ENCODE results near the gene RBMS2. TPM values are rescaled to one million over a fixed set of nuclear protein-coding genes. Genes with fewer than 3 reads are reported as not detected.

Gene RBMS2
- total and polyA plus RNA-seq, 4 experiments from 2014 or later, result 0.39 to 2.0 (median 1.5) TPM

DNA sequence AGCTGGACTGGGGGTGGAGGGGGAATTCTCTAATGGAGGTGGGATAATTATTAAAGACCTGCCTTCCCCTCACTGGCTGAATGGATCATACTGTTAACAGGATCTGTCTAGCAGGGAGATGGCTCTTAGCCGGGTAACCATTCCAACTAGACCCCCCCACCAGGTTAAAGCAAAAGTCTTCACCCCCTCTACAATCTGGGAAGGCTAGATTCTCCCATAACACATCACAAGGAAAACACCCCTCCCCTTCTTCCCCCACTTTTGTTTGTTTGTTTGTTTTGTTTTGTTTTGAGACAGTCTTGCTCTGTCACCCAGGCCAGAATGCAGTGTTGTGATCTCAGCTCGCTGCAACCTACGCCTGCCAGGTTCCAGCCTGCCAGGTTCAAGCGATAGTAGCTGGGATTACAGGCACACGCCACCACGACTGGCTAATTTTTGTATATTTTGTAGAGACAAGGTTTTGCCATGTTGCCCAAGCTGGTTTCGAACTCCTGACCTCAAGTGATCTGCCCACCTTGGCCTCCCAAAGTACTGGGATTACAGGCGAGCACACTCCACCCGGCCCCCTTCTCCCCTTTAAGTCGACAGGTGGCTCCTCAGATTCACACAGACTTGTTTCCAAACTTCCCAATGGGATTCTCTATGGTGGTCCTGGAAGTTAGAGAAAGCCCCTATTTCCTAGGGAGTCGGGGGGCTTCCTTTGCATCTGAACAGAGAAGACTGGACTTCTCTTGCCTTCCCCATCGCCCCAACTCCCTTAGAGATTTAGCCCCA, 112.0 kb downstream of the RBMS2 start:
- no peaks in the 10 kb centered on the region for H3K27me3 ChIP-seq (ENCODE audit: insufficient read depth, low read length)
- intact Hi-C loops (cut with micrococcal nuclease), result loop anchor here (10.0 kb wide), 2 partner anchors 601 to 809 kb away; partner anchors contain the start of gene DNAJC14
- H3K27ac ChIP-seq (ENCODE audit: low read depth, low read length), result peak overlapping the region; percentile 81
- Mint-ChIP-seq H3K9me3 (peaks cover 0 to 2% (median 0%) of the 10 kb centered on the region in 8 donors), H3K4me3 (peak overlapping the region; percentile 86 to 99 (median 98)), H3K27ac (peak overlapping the region; percentile 38 to 99 (median 96)), H3K4me1 (peaks cover 35 to 84% (median 57%) of the 10 kb centered on the region in 4 donors), H3K36me3 (peaks cover 9 to 38% of the 10 kb centered on the region in 2 donors), H3K27me3 (no peaks in the 10 kb centered on the region)
- H3K4me3 ChIP-seq (ENCODE audit: low read length in 2 of 2), result peak overlapping the region; percentile 58 to 68
- POLR2A ChIA-PET (ENCODE audit: partially characterized antibody), result interaction anchor here (0.6 to 10.0 kb wide), 7 partner anchors 9 to 112 kb away, joined by 3 to 210 read pairs (median 3); partner anchors contain the start of genes ATP5F1B, PTGES3 and RBMS2
- CTCF ChIA-PET (ENCODE audit: partially characterized antibody), result interaction anchor here (1.2 to 3.7 kb wide), 5 partner anchors 11 to 120 kb away, joined by 4 to 68 read pairs (median 38); partner anchors contain the start of gene PTGES3
- no peak for DNase-seq
- H3K36me3 ChIP-seq (ENCODE audit: insufficient read depth, low read length), result peaks cover 11% of the 10 kb centered on the region
- no peaks in the 10 kb centered on the region for H3K9me3 ChIP-seq (ENCODE audit: control insufficient read depth in 1 of 2, low read length in 2 of 2)
- H3K4me1 ChIP-seq (ENCODE audit: insufficient read depth, low read length), result peaks cover 60% of the 10 kb centered on the region

DNA sequence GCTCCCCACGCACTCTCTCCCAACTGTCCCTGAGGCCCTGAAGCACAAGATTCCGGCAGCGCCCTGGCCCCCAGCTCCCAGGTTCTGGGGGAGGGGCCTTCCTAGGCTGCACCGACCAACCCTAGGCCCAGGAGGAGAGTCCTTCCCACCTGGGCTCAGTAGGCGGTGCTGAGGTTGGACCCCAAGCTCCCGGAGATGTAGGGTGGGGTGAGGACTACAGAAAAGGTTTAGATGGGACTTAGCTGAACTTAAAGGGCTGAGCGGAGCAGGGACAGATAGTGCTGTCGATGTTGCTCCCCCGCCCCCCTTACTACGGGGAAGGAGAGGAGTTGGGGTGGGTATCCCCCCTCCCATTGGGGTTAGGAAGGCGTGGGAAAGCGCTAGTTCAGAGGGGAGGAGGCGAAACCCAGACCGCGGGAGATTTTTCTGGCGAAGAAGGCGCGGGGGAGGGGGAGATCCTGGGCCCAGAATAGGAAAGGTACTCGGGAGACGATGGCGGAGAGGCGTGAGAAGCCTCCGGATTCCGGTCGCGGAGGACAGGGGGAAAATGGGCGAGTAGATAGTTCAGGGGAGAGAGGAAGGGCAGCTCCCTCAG, 112.7 kb downstream of the RBMS2 start:
- no peaks in the 10 kb centered on the region for H3K27me3 ChIP-seq (ENCODE audit: insufficient read depth, low read length)
- Mint-ChIP-seq H3K9me3 (peaks cover 0 to 2% (median 0%) of the 10 kb centered on the region in 8 donors), H3K27me3 (no peaks in the 10 kb centered on the region), H3K4me3 (peak overlapping the region; percentile 86 to 99 (median 98)), H3K27ac (peak overlapping the region; percentile 82 to 99 (median 96)), H3K36me3 (peaks cover 15 to 36% of the 10 kb centered on the region in 2 donors), H3K4me1 (peaks cover 34 to 77% (median 57%) of the 10 kb centered on the region in 4 donors)
- no peaks in the 10 kb centered on the region for H3K9me3 ChIP-seq (ENCODE audit: control insufficient read depth in 1 of 2, low read length in 2 of 2)
- DNase-seq, result peak in 3 of 5 donors; percentile 9 to 49 (median 28)
- peak overlapping the region; percentile 58 to 68 for H3K4me3 ChIP-seq (ENCODE audit: low read length in 2 of 2)
- H3K36me3 ChIP-seq (ENCODE audit: insufficient read depth, low read length), result peaks cover 18% of the 10 kb centered on the region
- CTCF ChIA-PET (ENCODE audit: partially characterized antibody), result interaction anchor here (1.2 to 3.7 kb wide), 6 partner anchors 12 to 121 kb away, joined by 3 to 68 read pairs (median 22); partner anchors contain the start of gene PTGES3
- H3K4me1 ChIP-seq (ENCODE audit: insufficient read depth, low read length), result peaks cover 60% of the 10 kb centered on the region
- intact Hi-C loops (cut with micrococcal nuclease), result loop anchor here (10.0 kb wide), 2 partner anchors 600 to 810 kb away; partner anchors contain the start of gene DNAJC14
- POLR2A ChIA-PET (ENCODE audit: partially characterized antibody), result interaction anchor here (0.5 to 10.0 kb wide), 11 partner anchors 8 to 517 kb away, joined by 3 to 210 read pairs (median 7); partner anchors contain the start of genes ATP5F1B, NACA, PTGES3 and RBMS2
- H3K27ac ChIP-seq (ENCODE audit: low read depth, low read length), result peak overlapping the region; percentile 81

DNA sequence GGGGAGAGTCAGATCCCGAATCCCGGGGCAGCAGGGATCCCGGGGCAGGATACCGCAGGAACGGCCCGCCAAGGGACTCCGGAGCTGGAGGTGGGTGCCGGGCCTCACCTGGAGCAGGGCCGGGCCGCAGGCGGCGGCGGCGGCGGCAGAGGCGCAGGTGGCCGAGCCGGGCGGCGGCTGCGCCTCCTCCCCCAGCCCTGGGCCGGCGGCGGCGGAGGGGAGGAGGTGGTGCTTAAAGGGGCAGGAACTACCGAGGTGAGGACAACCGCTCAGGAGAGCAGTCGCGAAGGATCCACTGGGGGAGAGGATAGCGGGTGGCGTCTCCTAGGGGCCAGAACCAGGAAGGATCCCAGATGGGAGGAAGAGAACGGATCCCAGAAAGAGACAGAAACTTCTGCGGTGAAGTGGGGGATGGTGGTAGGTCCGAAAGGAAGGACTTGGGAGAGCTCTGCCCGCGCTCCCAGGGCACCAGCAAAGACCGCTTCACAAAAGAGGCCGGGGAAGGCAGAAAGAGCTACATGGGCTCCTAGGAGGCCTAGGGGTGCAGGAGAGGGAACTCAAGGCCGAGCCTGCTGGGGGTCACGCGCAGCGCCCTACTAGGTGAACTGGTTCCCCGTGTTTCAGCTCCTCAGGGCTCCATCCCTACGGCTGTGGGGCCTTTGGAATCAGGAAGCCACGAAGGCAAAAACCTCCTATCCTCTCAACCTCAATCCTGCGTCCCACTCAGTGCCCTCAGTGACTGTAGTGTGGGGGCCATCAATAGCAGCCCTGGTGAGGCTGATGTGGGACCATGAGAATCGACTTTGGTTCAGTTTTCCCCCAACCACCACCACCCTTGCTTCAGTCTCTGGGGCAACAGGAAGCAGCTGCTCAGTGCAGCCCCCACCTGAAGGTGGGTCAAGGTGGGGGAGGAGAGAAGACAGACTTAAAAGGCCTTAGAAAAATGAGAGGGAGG, 113.5 kb downstream of the RBMS2 start:
- peak overlapping the region; percentile 81 for H3K27ac ChIP-seq (ENCODE audit: low read depth, low read length)
- peak overlapping the region; percentile 58 to 68 for H3K4me3 ChIP-seq (ENCODE audit: low read length in 2 of 2)
- peak; percentile 60 to 73 (median 63) for DNase-seq
- ChIA-PET CTCF (ENCODE audit: partially characterized antibody) (interaction anchor here (1.1 to 3.7 kb wide), 13 partner anchors 7 to 121 kb away, joined by 3 to 68 read pairs (median 30); partner anchors contain the start of genes ATP5F1B and PTGES3), POLR2A (ENCODE audit: partially characterized antibody) (interaction anchor here (0.5 to 10.0 kb wide), 20 partner anchors 7 to 517 kb away, joined by 3 to 210 read pairs (median 6); partner anchors contain the start of genes ATP5F1B, GLS2, NACA and PTGES3)
- peaks cover 25% of the 10 kb centered on the region for H3K36me3 ChIP-seq (ENCODE audit: insufficient read depth, low read length)
- Mint-ChIP-seq H3K27me3 (no peaks in the 10 kb centered on the region), H3K4me1 (peaks cover 37 to 76% (median 60%) of the 10 kb centered on the region in 4 donors), H3K36me3 (peaks cover 22 to 39% of the 10 kb centered on the region in 2 donors), H3K27ac (peak overlapping the region; percentile 82 to 99 (median 98)), H3K9me3 (peaks cover 0 to 2% (median 0%) of the 10 kb centered on the region in 8 donors), H3K4me3 (peak overlapping the region; percentile 86 to 99 (median 98))
- peaks cover 60% of the 10 kb centered on the region for H3K4me1 ChIP-seq (ENCODE audit: insufficient read depth, low read length)
- H3K9me3 ChIP-seq (ENCODE audit: control insufficient read depth in 1 of 2, low read length in 2 of 2), result no peaks in the 10 kb centered on the region
- no peaks in the 10 kb centered on the region for H3K27me3 ChIP-seq (ENCODE audit: insufficient read depth, low read length)
- intact Hi-C loops (cut with micrococcal nuclease), result loop anchor here (5.0 to 10.0 kb wide), 4 partner anchors 452 to 810 kb away; partner anchors contain the start of genes DNAJC14, NAB2, RPL41 and ZC3H10

DNA sequence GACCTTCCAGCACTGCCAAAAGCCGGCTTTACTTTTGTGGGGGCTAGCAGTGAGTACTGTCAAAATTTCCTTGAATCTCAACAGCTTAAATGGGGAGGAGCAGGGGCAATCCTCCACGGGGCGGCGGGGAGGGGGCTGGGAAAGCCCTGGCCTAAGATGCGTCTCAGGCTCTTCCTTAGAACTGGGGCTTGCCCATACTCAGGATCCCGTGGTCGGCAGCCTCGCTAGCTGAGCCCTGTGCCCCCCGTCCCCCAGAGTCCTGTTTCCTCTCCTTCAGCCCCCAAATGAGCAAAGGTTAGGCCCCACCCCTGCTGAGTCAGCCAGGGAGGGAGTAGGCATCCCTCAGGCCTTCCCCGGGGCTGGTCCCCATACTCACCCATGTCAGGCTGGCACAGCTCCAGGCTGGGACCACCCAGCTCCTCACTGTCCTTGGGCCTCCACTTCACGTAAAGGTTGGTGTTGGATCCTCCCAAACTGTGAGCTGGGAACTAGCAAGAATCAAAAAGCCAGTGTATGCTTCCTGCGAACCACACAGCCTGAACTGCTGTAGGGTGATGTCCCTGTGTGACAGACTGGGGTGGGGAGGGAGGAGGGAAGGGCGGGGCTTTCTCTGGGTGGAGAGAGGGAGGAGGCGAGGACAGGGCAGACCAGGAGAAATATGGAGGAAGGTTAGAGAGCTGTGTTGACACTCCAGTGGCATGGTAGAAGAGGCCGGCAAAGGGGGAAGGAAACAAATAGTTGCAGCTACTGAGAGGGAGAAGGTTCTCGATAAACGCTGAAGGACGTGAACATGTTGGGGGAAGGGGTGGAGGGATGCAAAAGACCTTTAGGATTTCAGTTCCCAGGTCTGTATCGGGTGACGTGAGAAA, 114.4 kb downstream of the RBMS2 start:
- Mint-ChIP-seq H3K4me1 (peaks cover 34 to 67% (median 51%) of the 10 kb centered on the region in 4 donors), H3K9me3 (no peaks in the 10 kb centered on the region)

DNA sequence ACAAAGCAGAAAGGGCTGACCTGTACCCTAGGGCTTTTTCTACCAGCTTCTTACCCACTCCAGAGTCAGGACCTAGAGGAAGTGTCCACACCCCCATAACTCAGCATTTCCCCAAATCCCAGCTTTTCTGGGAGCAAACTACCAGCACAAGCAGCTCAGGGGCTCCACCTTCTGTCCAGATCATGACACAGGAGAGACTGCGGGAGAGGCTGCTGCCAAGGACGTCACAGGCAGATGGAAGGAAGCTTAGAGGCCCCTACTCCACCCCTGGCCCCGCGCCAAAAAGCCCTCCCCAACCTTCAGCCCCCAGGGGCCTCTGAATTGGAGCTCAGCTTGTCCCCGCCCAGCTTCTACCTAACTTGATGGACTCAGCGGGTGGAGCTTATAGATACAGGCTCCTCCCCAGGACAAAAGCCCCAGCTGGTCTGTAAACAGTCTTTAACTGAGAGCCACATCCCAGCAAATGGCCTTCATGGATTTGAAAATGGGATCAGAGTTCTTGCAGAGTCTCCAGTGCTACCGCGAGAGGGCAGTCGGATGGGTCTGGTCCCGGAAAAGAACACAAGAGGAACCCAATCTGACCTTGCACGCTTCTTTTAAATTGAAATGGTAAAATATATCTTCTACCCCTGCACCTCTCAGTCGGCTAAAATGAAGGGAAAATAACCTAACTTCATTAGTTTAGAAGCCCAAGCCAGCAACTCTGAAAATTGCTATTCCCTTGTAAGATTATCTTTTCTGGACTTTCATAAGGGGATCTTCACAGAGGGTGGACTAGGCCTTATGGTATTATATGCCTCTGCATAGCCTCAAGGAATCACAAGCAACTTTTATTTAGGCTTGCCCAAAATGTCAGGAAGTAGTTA, 115.3 kb downstream of the RBMS2 start:
- CTCF ChIA-PET (ENCODE audit: partially characterized antibody), result interaction anchor here (0.5 to 3.7 kb wide), 40 partner anchors 9 to 899 kb away, joined by 3 to 68 read pairs (median 4); partner anchors contain the start of genes ATP5F1B, CNPY2, IL23A and PTGES3

More for the DNA sequence above, 114.4 kb downstream of the RBMS2 start:
- H3K27me3 Mint-ChIP-seq, result no peaks in the 10 kb centered on the region
- H3K27ac Mint-ChIP-seq, result peak overlapping the region; percentile 82 to 99 (median 97)
- no peaks in the 10 kb centered on the region for H3K27me3 ChIP-seq (ENCODE audit: insufficient read depth, low read length)
- peak overlapping the region; percentile 58 to 64 for H3K4me3 ChIP-seq (ENCODE audit: low read length in 2 of 2)
- ChIA-PET POLR2A (ENCODE audit: partially characterized antibody) (interaction anchor here (0.6 to 10.0 kb wide), 36 partner anchors 8 to 705 kb away, joined by 3 to 210 read pairs (median 4); partner anchors contain the start of genes ATP5F1B, DGKA, GLS2 and NAB2), CTCF (ENCODE audit: partially characterized antibody) (interaction anchor here (0.5 to 3.7 kb wide), 34 partner anchors 8 to 898 kb away, joined by 3 to 68 read pairs (median 5); partner anchors contain the start of genes ATP5F1B, IL23A, PTGES3 and RBMS2)
- peaks cover 51% of the 10 kb centered on the region for H3K4me1 ChIP-seq (ENCODE audit: insufficient read depth, low read length)
- H3K4me3 Mint-ChIP-seq, result peak overlapping the region; percentile 86 to 99 (median 96)
- peaks cover 31% of the 10 kb centered on the region for H3K36me3 ChIP-seq (ENCODE audit: insufficient read depth, low read length)
- peaks cover 27 to 42% of the 10 kb centered on the region in 2 donors for H3K36me3 Mint-ChIP-seq
- intact Hi-C loops (cut with micrococcal nuclease), result loop anchor here (1.0 to 10.0 kb wide), 10 partner anchors 10 to 811 kb away; partner anchors contain the start of genes DNAJC14, NAB2, NACA and PRIM1
- peak; percentile 74 to 93 (median 76) for DNase-seq
- no peaks in the 10 kb centered on the region for H3K9me3 ChIP-seq (ENCODE audit: control insufficient read depth in 1 of 2, low read length in 2 of 2)
- H3K27ac ChIP-seq (ENCODE audit: low read depth, low read length), result peak overlapping the region; percentile 81

More for the DNA sequence above, 115.3 kb downstream of the RBMS2 start:
- Mint-ChIP-seq H3K27me3 (no peaks in the 10 kb centered on the region), H3K4me3 (peak overlapping the region; percentile 86 to 99 (median 96)), H3K9me3 (no peaks in the 10 kb centered on the region), H3K36me3 (peaks cover 27 to 45% of the 10 kb centered on the region in 2 donors), H3K4me1 (peaks cover 31 to 59% (median 46%) of the 10 kb centered on the region in 4 donors), H3K27ac (peak overlapping the region; percentile 82 to 99 (median 97))
- Histone ChIP-seq H3K4me3 (ENCODE audit: low read length in 2 of 2) (peak overlapping the region; percentile 58 to 64), H3K4me1 (ENCODE audit: insufficient read depth, low read length) (peaks cover 44% of the 10 kb centered on the region), H3K36me3 (ENCODE audit: insufficient read depth, low read length) (peaks cover 35% of the 10 kb centered on the region), H3K27ac (ENCODE audit: low read depth, low read length) (peak overlapping the region; percentile 81), H3K9me3 (ENCODE audit: control insufficient read depth in 1 of 2, low read length in 2 of 2) (no peaks in the 10 kb centered on the region), H3K27me3 (ENCODE audit: insufficient read depth, low read length) (no peaks in the 10 kb centered on the region)
- DNase-seq, result peak; percentile 93 to 99 (median 96)
- POLR2A ChIA-PET (ENCODE audit: partially characterized antibody), result interaction anchor here (0.6 to 10.0 kb wide), 30 partner anchors 9 to 706 kb away, joined by 3 to 210 read pairs (median 4); partner anchors contain the start of genes ATP5F1B, DGKA, GLS2 and NAB2
- intact Hi-C loops (cut with micrococcal nuclease), result loop anchor here (1.0 to 10.0 kb wide), 10 partner anchors 9 to 812 kb away; partner anchors contain the start of genes DNAJC14, NAB2, NACA and PRIM1
